Spinal cord (tissue), 10 donors: ENCODE data around the gene TSEN34. TPM values are rescaled to one million over a fixed set of nuclear protein-coding genes. Genes with fewer than 3 reads are reported as not detected.
"Not testable (repeated sequence)": the region's sequence is repeated elsewhere in the genome, so short reads cannot be mapped to it uniquely, and the experiment has no call there.

Experiments used
- DNase-seq, 6 donors: peaks; one replicate each; pipeline versions ENCODE4 v3.0.0 to v3.0.0-alpha.2; 2013 to 2015; ENCODE audit warnings: low spot score in 6 of 6, low read depth in 4 of 6
- H3K27ac ChIP-seq: one replicate; pipeline ENCODE4 v1.5.1; 2013; ENCODE audit warnings: low read depth, low read length, control low read depth
- H3K27me3 ChIP-seq: one replicate; pipeline ENCODE4 v1.6.1; 2013; ENCODE audit warnings: low read length; ENCODE audit not compliant: control insufficient read depth, insufficient read depth
- H3K36me3 ChIP-seq: one replicate; pipeline ENCODE4 v1.6.1; 2013; ENCODE audit warnings: low read length; ENCODE audit not compliant: control insufficient read depth, insufficient read depth
- H3K4me1 ChIP-seq: one replicate; pipeline ENCODE4 v1.6.1; 2013; ENCODE audit warnings: low read length; ENCODE audit not compliant: control insufficient read depth, insufficient read depth
- H3K4me3 ChIP-seq: one replicate; pipeline ENCODE4 v1.5.1; 2013; ENCODE audit warnings: low read depth, low read length, control low read depth
- H3K9me3 ChIP-seq: one replicate; pipeline ENCODE4 v1.6.1; 2013; ENCODE audit warnings: low read length; ENCODE audit not compliant: control insufficient read depth, insufficient read depth
- WGBS: methylation state at CpG from one replicate; pipeline ENCODE4 v1.1.5; 2013; ENCODE audit warnings: missing lambda C conversion rate; ENCODE audit not compliant: insufficient coverage; 5-methylcytosine and 5-hydroxymethylcytosine counted together
- polyA plus RNA-seq, 2 donors: library from polyadenylated mRNA; unstranded; fragments of 120-200 nt; gene quantifications; one replicate each; pipeline ENCODE4 v1.2.1, GENCODE V29; 2013; ENCODE audit not compliant: insufficient read length in 2 of 2
- total RNA-seq, 2 donors: library from RNA; depleted of rRNA in 1 of 2; stranded (reverse); fragments of 120-200 nt in 1 of 2; fragments of >200 nt in 1 of 2; gene quantifications; one replicate each; pipeline versions ENCODE4 v1.2.3 to v1.2.4, GENCODE V29; 2013 to 2014
- donor health status: healthy.

The TSEN34 gene
- total and polyA plus RNA-seq, 4 donors: 24.6 to 53.0 (median 46.3) TPM

DNA sequence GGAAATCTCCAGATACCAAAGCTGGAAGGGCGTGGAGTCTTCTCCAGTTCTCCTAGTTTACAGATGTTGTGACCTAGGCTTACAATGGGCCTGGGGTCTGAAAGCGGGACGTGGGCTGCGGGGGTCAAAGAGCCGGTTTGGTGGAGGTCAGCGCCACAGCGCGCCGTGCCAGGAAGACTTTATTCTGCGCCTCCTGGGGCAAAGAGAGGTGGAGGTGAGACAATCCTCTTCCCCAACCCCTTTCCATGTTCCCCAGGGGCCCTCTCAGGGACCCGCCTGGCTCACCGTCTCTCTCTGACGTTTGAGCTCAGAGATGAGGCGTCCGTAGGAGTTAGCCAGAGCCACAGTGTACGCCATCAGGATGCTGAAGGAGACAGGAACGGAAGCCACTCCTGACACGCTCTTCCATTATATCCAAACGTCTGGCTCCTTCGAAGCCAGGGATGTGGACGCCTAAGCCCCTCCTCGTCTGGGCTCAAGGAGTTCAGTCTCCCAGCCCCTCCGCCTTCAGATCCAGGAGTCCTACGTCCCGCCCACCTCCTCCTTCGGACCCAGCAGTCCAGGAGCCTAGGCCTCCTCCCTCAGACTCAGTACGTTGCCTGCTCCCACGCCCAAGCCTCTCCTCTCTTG, 30.8 kb upstream of the TSEN34 start:
- WGBS: under 1% methylated on average over 27 of the region's 28 CpGs
- peaks cover 31% of the 10 kb centered on the region for H3K36me3 ChIP-seq
- peak overlapping the region; percentile 53 for H3K4me3 ChIP-seq
- H3K27ac ChIP-seq: peak overlapping the region; percentile 88
- H3K9me3 ChIP-seq: no peaks in the 10 kb centered on the region
- H3K27me3 ChIP-seq: peaks cover 12% of the 10 kb centered on the region
- peaks cover 46% of the 10 kb centered on the region for H3K4me1 ChIP-seq
- DNase-seq: no peak

DNA sequence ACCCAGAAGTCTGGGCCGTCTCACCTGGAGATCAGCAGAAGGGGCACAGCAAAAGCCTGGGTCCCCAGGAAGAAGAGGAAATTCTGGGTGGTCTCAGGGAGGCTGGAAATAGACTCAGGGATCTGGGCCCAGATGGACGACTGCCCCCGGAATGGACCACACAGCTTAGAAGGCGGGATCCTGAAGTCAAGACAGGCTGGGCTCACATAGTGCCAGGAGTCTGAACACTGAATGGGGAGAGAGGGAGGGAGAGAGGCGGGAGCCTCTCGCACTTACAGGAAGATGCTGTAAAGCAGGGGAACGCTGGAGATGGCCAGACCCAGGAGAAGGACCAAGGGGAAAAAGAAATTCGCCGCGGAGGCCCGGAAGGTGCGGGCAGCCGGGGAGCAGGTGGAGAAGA, 30.3 kb upstream of the TSEN34 start:
- H3K4me1 ChIP-seq: peaks cover 46% of the 10 kb centered on the region
- H3K4me3 ChIP-seq: peak overlapping the region; percentile 53
- H3K27me3 ChIP-seq: peaks cover 13% of the 10 kb centered on the region
- DNase-seq: no peak
- peak overlapping the region; percentile 88 for H3K27ac ChIP-seq
- 47% methylated on average over 13 of the region's 13 CpGs for WGBS
- no peaks in the 10 kb centered on the region for H3K9me3 ChIP-seq
- H3K36me3 ChIP-seq: peaks cover 25% of the 10 kb centered on the region

DNA sequence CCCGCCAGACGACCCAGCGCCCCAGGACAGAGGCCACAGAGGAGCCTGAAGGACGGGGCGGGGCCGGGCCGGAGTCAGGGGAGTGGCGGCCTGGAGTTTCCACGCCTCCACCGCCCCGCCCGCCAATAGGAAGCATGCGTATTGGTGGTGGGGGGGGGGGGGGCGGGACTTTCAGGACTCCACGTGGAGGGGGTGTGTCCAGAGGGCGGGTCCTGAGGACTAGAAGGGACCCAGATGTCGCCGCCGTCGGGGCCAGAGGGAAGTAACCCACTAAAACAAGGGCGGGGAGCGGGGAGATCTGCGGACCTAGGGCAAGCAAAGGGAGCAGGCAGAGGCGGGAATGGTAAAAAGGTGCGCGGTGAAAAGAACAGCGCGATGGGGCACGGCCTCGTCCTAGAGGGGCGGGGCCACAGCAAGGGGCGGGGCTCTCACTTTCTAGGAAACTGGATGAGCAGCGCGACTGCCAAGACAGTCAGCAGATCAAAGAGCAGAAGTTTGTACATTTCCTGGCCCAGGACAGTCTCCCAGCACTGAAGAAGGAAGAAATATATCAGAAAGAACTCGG, 28.8 kb upstream of the TSEN34 start:
- peaks cover 46% of the 10 kb centered on the region for H3K4me1 ChIP-seq
- DNase-seq: peak in 2 of 6 donors; percentile 37 to 62
- peaks cover 11% of the 10 kb centered on the region for H3K36me3 ChIP-seq
- H3K27ac ChIP-seq: no peak overlapping the region
- H3K4me3 ChIP-seq: peak overlapping the region; percentile 33
- no peaks in the 10 kb centered on the region for H3K9me3 ChIP-seq
- peaks cover 13% of the 10 kb centered on the region for H3K27me3 ChIP-seq
- WGBS: 2% methylated on average over 26 of the region's 35 CpGs

DNA sequence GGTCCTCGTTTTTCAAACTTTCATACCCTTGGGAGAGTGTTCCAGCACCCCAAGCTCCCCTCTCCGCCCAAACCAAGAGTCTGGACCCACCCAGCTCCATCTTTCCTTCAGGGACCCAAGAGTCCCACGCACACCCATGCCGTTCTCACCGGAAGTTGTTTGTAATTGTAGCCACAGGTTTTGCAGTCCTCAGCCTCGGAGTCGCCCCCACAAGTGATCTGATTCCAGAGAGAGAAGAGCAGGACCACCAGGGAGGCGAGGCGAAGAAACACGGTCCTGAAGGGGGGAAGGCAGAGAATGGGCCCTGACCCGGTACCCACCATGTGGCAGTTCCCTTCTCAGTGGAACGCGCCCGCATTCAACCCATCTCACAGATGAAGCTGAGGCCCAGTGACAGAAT, 28.2 kb upstream of the TSEN34 start:
- no peak overlapping the region for H3K27ac ChIP-seq

DNA sequence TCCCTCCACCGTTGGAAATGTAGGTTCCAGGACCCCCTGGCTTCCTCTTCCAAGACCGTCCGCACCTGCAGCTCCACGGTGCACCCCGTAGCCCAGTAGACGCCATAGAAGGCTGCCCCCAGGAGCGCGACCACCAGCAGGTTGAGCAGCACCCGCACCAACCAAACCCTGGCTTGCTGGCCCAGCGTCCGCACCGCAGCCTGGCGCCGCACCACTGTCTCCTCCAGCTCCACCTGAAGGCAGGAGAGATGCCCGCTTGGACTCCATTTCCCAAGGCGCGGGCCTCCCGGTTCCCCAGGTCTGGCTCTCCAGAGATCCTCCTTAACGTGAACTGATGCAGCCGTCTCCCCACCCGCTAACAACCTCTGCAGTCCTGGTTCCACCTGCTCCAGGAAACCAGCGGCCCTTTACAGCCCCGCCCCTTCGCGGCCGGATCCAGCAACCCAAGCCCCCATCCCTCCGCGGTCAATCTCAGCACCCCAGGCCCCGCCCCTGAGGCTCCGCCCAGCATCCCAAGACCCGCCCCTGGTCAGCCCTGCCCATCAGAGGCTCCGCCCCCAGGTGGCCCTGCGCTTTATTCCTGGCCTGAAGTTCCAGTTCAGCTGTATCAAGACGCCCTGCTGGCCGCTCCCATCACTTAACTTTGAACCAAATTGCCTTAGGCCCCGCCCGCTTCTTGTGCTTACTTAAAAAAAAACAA, 26.6 kb upstream of the TSEN34 start:
- peaks cover 40% of the 10 kb centered on the region for H3K4me1 ChIP-seq
- H3K27ac ChIP-seq: no peak overlapping the region
- no peak overlapping the region for H3K4me3 ChIP-seq
- no peak for DNase-seq
- no peaks in the 10 kb centered on the region for H3K9me3 ChIP-seq
- H3K27me3 ChIP-seq: peaks cover 13% of the 10 kb centered on the region
- WGBS: 9% methylated on average over 34 of the region's 37 CpGs
- no peaks in the 10 kb centered on the region for H3K36me3 ChIP-seq

More for the DNA sequence above, 28.2 kb upstream of the TSEN34 start:
- Histone ChIP-seq H3K4me1 (peaks cover 46% of the 10 kb centered on the region), H3K27me3 (peaks cover 13% of the 10 kb centered on the region), H3K9me3 (no peaks in the 10 kb centered on the region), H3K4me3 (peak overlapping the region; percentile 33), H3K36me3 (peaks cover 5% of the 10 kb centered on the region)
- 77% methylated on average over 10 of the region's 14 CpGs for WGBS
- DNase-seq: no peak

DNA sequence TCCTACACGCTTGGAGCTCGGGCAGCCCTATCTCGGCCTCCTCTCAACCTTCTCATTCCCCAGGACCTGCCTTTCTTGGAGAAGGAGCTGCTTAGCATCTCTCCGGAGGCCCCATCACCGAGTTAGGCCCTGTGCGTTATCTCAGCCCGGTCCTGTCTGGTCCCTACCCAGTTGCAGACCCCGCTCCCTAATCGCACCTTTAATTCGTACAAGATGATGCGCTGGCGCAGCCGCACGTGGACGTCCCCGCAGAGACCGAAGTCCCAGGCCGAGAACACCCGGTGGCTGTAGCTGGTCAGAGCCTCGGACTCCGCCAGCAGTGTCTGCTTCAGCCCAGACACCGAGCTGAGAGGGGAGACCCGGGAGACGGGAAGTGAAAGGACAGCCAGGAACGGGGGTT, 25.9 kb upstream of the TSEN34 start:
- WGBS: 91% methylated on average over 25 of the region's 25 CpGs
- Histone ChIP-seq H3K36me3 (no peaks in the 10 kb centered on the region), H3K27ac (no peak overlapping the region), H3K4me3 (no peak overlapping the region), H3K4me1 (peaks cover 38% of the 10 kb centered on the region), H3K27me3 (peaks cover 13% of the 10 kb centered on the region), H3K9me3 (no peaks in the 10 kb centered on the region)
- no peak for DNase-seq

DNA sequence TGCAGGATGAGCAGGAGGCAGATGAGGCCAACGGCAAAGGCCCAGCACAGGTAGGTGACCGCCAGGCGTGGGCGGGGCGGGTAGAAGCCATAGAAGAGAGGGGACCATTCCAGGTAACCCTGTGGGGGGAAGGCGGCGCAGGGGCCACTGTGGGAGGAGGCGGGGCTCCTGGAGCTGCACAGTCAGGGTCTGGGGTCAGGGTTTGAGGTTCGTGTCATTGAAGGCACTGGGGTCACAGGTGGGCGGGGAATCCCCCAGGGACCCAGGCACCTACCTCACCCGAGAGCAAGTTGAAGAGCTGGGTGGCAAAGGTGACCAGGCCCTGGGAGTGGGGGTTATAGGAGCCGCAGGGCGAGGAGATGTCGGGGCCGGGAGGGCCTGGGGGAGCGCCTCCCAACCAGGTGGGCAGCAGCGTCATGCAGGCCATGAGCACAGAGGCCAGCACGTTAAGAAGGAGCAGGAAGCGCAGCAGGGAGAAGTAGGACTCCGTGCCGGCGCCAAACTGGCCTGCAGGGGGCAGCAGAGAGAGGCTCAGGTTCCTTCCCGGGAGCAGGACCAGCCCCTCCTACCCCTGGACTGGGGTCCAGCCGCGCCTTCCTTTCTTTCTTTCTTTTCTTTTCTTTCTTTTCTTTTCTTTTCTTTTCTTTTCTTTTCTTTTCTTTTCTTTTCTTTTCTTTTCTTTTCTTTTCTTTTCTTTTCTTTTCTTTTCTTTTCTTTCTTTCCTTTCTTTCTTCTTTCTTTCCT, 22.8 kb upstream of the TSEN34 start:
- Histone ChIP-seq H3K27me3 (peaks cover 13% of the 10 kb centered on the region), H3K4me3 (no peak overlapping the region)

DNA sequence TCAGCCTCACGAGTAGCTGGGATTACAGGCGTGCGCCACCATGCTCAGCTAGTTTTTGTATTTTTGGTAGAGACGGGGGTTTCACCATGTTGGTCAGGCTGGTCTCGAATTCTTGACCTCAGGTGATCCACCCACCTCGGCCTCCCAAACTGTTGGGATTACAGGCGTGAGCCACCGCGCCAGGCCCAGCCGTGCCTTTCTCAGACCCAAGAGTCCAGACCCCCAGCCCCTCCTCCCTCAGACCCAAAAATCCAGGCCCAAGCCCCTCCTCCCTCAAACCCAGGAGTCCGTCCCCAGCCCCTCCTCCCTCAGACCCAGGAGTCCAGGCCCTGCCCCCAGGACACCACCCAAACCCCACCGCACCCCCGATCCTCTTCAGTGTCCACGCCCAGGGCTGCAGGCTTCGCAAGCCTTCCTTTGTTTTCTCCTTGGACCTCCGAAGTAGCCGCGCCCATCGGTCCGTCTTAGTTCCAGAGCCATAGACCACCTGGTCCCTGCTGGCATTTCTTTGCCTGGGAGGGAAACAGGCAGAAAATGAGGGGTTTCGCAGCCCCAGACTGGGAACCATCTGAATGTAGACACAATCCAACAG, 21.9 kb upstream of the TSEN34 start:
- no peak for DNase-seq
- no peaks in the 10 kb centered on the region for H3K9me3 ChIP-seq
- WGBS: 93% methylated on average over 12 of the region's 21 CpGs
- peaks cover 11% of the 10 kb centered on the region for H3K4me1 ChIP-seq
- H3K36me3 ChIP-seq: peaks cover 10% of the 10 kb centered on the region
- H3K27ac ChIP-seq: no peak overlapping the region
- H3K27me3 ChIP-seq: peaks cover 11% of the 10 kb centered on the region
- no peak overlapping the region for H3K4me3 ChIP-seq

More for the DNA sequence above, 22.8 kb upstream of the TSEN34 start:
- peak in 3 of 6 donors; percentile 79 to 94 (median 94) for DNase-seq
- Histone ChIP-seq H3K4me1 (peaks cover 11% of the 10 kb centered on the region), H3K9me3 (no peaks in the 10 kb centered on the region), H3K27ac (no peak overlapping the region), H3K36me3 (peaks cover 4% of the 10 kb centered on the region)
- WGBS: 32% methylated on average over 22 of the region's 25 CpGs

DNA sequence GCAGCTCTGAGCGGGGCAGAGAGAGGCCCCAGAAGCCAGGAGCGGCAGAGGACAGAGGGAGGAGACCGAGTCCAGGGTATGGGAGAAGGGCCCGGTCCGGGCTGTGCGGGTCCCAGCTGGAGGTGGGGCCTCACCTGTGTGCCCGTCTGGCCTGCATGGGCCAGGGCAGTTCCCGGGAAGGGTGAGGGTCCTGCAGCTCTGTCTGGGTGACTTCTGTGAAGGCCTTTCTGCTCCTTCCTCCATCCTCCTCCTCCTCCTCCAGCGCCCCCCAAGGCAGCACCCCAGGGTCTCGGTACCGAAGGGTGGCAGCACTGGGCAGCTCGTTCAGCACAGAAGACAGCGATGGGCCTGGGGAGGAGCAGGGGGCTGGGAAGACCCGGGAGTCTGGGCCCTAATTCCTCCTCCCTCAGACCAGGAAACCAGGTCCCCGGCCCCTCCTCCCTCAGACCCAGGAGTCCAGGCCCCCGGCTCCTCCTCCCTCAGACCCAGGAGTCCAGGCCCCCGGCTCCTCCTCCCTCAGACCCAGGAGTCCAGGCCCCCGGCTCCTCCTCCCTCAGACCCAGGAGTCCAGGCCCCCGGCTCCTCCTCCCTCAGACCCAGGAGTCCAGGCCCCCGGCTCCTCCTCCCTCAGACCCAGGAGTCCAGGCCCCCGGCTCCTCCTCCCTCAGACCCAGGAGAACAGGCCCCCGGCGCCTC, 19.2 kb upstream of the TSEN34 start:
- not testable (repeated sequence) for H3K9me3 ChIP-seq, H3K27me3 ChIP-seq, DNase-seq, H3K4me1 ChIP-seq, H3K4me3 ChIP-seq, H3K27ac ChIP-seq
- peaks cover 28% of the 10 kb centered on the region for H3K36me3 ChIP-seq
- WGBS: 90% methylated on average over 5 of the region's 23 CpGs
